HEK293 (cell line): ENCODE data around the gene ERO1B.

Experiments
- CTCF ChIA-PET: fragments of 350-600 bp; formaldehyde crosslinking; extraction: SDS; loops from one replicate; lab custom pipeline; 2021; ENCODE audit warnings: antibody characterized with exemption; lab: Yijun Ruan, JAX
- POLR2A ChIA-PET: fragments of 300-600 bp; formaldehyde crosslinking; extraction: SDS; loops from one replicate; lab custom pipeline; 2020; ENCODE audit warnings: antibody characterized with exemption, inconsistent platforms; lab: Yijun Ruan, JAX
- H3K27ac ChIP-seq: fragments of 200-500 bp; sonication (Bioruptor generic); 2 replicates; pipeline ENCODE4 v1.5.1; 2014; ENCODE audit warnings: low read depth, low read length, control low read depth, inconsistent platforms; ENCODE audit errors: extremely low read depth
- H3K36me3 ChIP-seq, 2 experiments: fragments of 200-500 bp in 1 of 2; sonication (Bioruptor generic) in 1 of 2; 1 replicate in 1 of 2; 2 replicates in 1 of 2; pipeline ENCODE4 v1.5.1; 2014 to 2017; ENCODE audit warnings: inconsistent platforms in 2 of 2, low read length in 2 of 2; ENCODE audit not compliant: control insufficient read depth in 2 of 2, insufficient read depth in 1 of 2
- H3K4me1 ChIP-seq: fragments of 200-500 bp; sonication (Bioruptor generic); 2 replicates; pipeline ENCODE4 v1.5.1; 2014; ENCODE audit warnings: mild to moderate bottlenecking, low read length, inconsistent platforms; ENCODE audit not compliant: control insufficient read depth, insufficient read depth
- H3K4me3 ChIP-seq: 2 replicates; pipeline ENCODE4 v1.5.1; 2011; ENCODE audit warnings: low read depth, mild to moderate bottlenecking, control low read depth, low read length, moderate library complexity
- H3K9me3 ChIP-seq: fragments of 200-500 bp; sonication (Bioruptor generic); 2 replicates; pipeline ENCODE4 v1.5.1; 2014; ENCODE audit warnings: low read depth, low read length, inconsistent platforms; ENCODE audit not compliant: control insufficient read depth, insufficient read depth
- GLIS1 ChIP-seq: fragments of 450-650 bp; formaldehyde crosslinking; IDR thresholded peaks from 2 replicates; pipeline ENCODE4 v1.5.1; 2016; ENCODE audit warnings: missing biosample characterization, missing genetic modification characterization
- GLIS2 ChIP-seq: fragments of 450-650 bp; formaldehyde crosslinking; IDR thresholded peaks from 2 replicates; pipeline ENCODE4 v1.5.1; 2016; ENCODE audit warnings: missing biosample characterization, missing genetic modification characterization
- PBX3 ChIP-seq: sonication (generic); formaldehyde crosslinking; IDR thresholded peaks from 2 replicates; pipeline ENCODE4 v1.8.1; 2022; ENCODE audit warnings: mild to moderate bottlenecking, moderate library complexity, missing genetic modification reagents
- PRDM1 ChIP-seq: fragments of 450-650 bp; formaldehyde crosslinking; IDR thresholded peaks from 2 replicates; pipeline ENCODE4; 2016; ENCODE audit warnings: missing biosample characterization, missing genetic modification characterization
- SALL2 ChIP-seq: fragments of 450-650 bp; formaldehyde crosslinking; IDR thresholded peaks from 2 replicates; pipeline ENCODE4 v1.5.0; 2017; ENCODE audit warnings: missing biosample characterization, mild to moderate bottlenecking, missing genetic modification characterization, borderline replicate concordance
- SCRT1 ChIP-seq: fragments of 450-650 bp; formaldehyde crosslinking; IDR thresholded peaks from 2 replicates; pipeline ENCODE4 v1.5.1; 2016; ENCODE audit warnings: missing biosample characterization, missing genetic modification characterization, borderline replicate concordance
- ZBTB17 ChIP-seq: fragments of 450-650 bp; formaldehyde crosslinking; IDR thresholded peaks from 2 replicates; pipeline ENCODE4 v1.5.1; 2016; ENCODE audit warnings: missing biosample characterization, missing genetic modification characterization
- ZNF2 ChIP-seq: fragments of 450-650 bp; formaldehyde crosslinking; IDR thresholded peaks from 2 replicates; pipeline ENCODE4 v1.5.1; 2016; ENCODE audit warnings: missing biosample characterization, missing genetic modification characterization
- ZNF23 ChIP-seq: fragments of 450-650 bp; formaldehyde crosslinking; IDR thresholded peaks from 2 replicates; pipeline ENCODE4 v1.5.1; 2016; ENCODE audit warnings: missing biosample characterization, missing genetic modification characterization, borderline replicate concordance
- ZNF239 ChIP-seq: fragments of 450-650 bp; formaldehyde crosslinking; IDR thresholded peaks from 2 replicates; pipeline ENCODE4 v1.5.1; 2016; ENCODE audit warnings: missing biosample characterization, missing genetic modification characterization
- ZNF426 ChIP-seq: fragments of 450-650 bp; formaldehyde crosslinking; IDR thresholded peaks from 2 replicates; pipeline ENCODE4 v1.5.1; 2017; ENCODE audit warnings: missing biosample characterization, missing genetic modification characterization, mild to moderate bottlenecking, inconsistent platforms, moderate library complexity
- ZNF449 ChIP-seq: fragments of 450-650 bp; formaldehyde crosslinking; IDR thresholded peaks from 2 replicates; pipeline ENCODE4 v1.5.1; 2017; ENCODE audit warnings: missing biosample characterization, mild to moderate bottlenecking, missing genetic modification characterization, moderate library complexity
- ZNF513 ChIP-seq: fragments of 450-650 bp; IDR thresholded peaks from 2 replicates; pipeline ENCODE4 v1.5.1; 2018; ENCODE audit warnings: missing biosample characterization, missing genetic modification characterization
- ZNF529 ChIP-seq: fragments of 450-650 bp; formaldehyde crosslinking; IDR thresholded peaks from 2 replicates; pipeline ENCODE4 v1.5.1; 2017; ENCODE audit warnings: missing genetic modification characterization, missing biosample characterization; ENCODE audit not compliant: insufficient replicate concordance
- ZNF544 ChIP-seq: fragments of 450-650 bp; formaldehyde crosslinking; IDR thresholded peaks from 2 replicates; pipeline ENCODE4 v1.5.0; 2017; ENCODE audit warnings: missing biosample characterization, missing genetic modification characterization
- ZNF549 ChIP-seq: fragments of 450-650 bp; IDR thresholded peaks from 2 replicates; pipeline ENCODE4 v1.5.1; 2018; ENCODE audit warnings: missing biosample characterization, missing genetic modification characterization, mild to moderate bottlenecking, inconsistent platforms, moderate library complexity
- ZNF558 ChIP-seq: fragments of 450-650 bp; formaldehyde crosslinking; IDR thresholded peaks from 2 replicates; pipeline ENCODE4 v1.5.1; 2016; ENCODE audit warnings: missing biosample characterization, missing genetic modification characterization
- ZNF677 ChIP-seq: fragments of 450-650 bp; IDR thresholded peaks from 2 replicates; pipeline ENCODE4 v1.5.0; 2018; ENCODE audit warnings: missing biosample characterization, mild to moderate bottlenecking, missing genetic modification characterization, moderate library complexity
- ZNF692 ChIP-seq: fragments of 450-650 bp; formaldehyde crosslinking; IDR thresholded peaks from 2 replicates; pipeline ENCODE4 v1.5.1; 2016; ENCODE audit warnings: missing biosample characterization, missing genetic modification characterization
- TF ChIP-seq, protein P1 (sequence below): fragments of 450-650 bp; formaldehyde crosslinking; IDR thresholded peaks from 2 replicates; pipeline ENCODE4 v1.5.1; 2016; ENCODE audit warnings: missing biosample characterization, missing genetic modification characterization

Gene ERO1B

DNA sequence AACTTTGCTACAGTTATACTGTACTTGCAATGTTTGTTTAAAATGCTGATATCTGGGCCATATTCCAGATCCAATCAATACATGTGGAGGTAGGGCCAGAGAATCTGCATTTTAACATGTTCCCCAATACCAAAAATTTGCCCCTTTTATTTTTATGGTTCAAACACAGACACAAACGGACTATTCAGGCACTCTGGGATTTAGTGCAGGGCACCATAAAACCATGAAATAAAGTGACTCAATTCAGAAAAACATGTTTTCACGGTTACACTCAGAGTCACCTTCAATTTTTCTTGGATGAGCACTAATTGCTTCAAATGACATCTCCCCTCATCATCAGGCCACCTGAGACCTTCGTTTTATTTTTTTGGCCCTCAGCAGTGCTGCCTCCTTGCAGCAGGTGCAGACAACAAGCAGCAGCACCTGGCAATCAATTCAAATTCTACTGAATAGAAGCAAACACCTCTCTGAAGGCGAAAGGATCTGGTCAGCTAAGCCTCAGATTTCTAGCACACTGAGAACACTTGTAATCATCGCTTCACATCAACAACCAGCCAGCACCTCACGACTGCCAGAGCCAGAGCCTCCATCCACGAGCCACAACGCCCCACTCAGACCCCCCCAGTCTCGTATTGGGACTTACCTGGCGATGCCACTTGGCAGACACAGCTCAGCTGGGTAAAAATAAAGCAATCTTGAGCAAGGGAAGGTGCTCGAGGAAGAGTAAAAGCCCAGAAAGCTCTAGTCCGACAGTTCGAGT, 1.1 kb downstream of the ERO1B start (continued):
- no peak for TF ChIP-seq ZNF558
- TF ChIP-seq ZBTB17 (tag by site-specific recombination) = peak; percentile 38
- no peak for TF ChIP-seq SALL2 (tag by site-specific recombination)
- TF ChIP-seq ZNF692 = no peak
- TF ChIP-seq ZNF529 (tag by site-specific recombination) = no peak
- no peak for TF ChIP-seq ZNF239 (tag by site-specific recombination)
- peak; percentile 64 for TF ChIP-seq GLIS2 (tag by site-specific recombination)
- TF ChIP-seq ZNF544 (tag by site-specific recombination) = no peak
- TF ChIP-seq GLIS1 (tag by site-specific recombination) = peak; percentile 31
- no peak for TF ChIP-seq PBX3 (CRISPR knock-in tag)
- TF ChIP-seq, protein P1, sequence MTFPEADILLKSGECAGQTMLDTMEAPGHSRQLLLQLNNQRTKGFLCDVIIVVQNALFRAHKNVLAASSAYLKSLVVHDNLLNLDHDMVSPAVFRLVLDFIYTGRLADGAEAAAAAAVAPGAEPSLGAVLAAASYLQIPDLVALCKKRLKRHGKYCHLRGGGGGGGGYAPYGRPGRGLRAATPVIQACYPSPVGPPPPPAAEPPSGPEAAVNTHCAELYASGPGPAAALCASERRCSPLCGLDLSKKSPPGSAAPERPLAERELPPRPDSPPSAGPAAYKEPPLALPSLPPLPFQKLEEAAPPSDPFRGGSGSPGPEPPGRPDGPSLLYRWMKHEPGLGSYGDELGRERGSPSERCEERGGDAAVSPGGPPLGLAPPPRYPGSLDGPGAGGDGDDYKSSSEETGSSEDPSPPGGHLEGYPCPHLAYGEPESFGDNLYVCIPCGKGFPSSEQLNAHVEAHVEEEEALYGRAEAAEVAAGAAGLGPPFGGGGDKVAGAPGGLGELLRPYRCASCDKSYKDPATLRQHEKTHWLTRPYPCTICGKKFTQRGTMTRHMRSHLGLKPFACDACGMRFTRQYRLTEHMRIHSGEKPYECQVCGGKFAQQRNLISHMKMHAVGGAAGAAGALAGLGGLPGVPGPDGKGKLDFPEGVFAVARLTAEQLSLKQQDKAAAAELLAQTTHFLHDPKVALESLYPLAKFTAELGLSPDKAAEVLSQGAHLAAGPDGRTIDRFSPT = peak; percentile 38; the same call in 1 of the 2 replicates
- TF ChIP-seq PRDM1 (tag by site-specific recombination) = peak; percentile 91
- TF ChIP-seq ZNF677 (tag by site-specific recombination) = no peak
- no peak for TF ChIP-seq ZNF449 (tag by site-specific recombination)
- no peak; the same call in 1 of the 2 replicates for TF ChIP-seq SCRT1 (tag by site-specific recombination)
- no peak for TF ChIP-seq ZNF513
- peak; percentile 77 for TF ChIP-seq ZNF549 (tag by site-specific recombination)
- no peak for TF ChIP-seq ZNF426 (tag by site-specific recombination)

GRCh38 chr1:236275586-236275985, 6.2 kb downstream of the ERO1B start:
- H3K36me3 ChIP-seq = no peaks in the 10 kb centered on the region; a peak in 1 of 3 replicates
- CTCF ChIA-PET = no interaction called here
- POLR2A ChIA-PET = no interaction called here
- H3K4me3 ChIP-seq = no peak overlapping the region
- H3K4me1 ChIP-seq = 0 out of 2 replicates have a peak, but pooled peaks cover 3% of the 10 kb centered on the region
- no peak overlapping the region for H3K27ac ChIP-seq
- TF ChIP-seq ZNF23 (tag by site-specific recombination) (no peak), ZNF2 (no peak)
- H3K9me3 ChIP-seq = no peaks in the 10 kb centered on the region
